ENCODE data around the gene DRC1.

Gene DRC1

DNA sequence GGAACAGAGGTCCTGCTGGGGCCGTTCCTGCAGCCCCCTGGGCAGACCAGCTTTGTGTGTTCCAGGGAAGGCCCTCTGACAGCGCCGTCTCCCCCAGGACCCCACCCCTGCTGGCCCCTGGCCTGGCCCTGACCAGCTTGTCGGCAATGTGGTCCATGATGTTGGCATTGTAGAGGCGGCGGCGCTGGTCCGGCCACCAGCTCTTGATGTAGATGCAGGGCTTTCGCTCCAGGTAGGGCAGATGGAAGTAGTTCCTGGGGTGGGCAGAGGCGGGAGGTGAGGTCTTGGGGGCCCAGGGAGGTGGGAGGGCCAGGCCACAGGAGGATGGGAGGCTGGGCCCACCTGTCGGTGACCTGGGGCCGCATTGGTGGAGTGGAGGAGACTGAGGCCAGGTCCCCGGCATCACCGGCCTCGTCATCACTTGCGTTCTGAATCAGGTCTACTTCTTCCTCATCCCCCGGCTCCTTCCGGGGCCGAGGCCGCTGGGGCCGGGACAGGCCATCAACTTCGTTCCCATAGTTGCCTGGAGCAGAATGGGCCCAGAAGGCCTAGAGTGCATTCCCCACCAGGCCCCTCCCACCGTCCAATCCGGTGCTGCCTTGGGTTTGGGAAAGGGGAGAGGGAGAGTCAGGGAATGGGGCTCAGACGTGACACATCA lies 77.5 kb downstream of the DRC1 start:
- no peak for DNase-seq

DNA sequence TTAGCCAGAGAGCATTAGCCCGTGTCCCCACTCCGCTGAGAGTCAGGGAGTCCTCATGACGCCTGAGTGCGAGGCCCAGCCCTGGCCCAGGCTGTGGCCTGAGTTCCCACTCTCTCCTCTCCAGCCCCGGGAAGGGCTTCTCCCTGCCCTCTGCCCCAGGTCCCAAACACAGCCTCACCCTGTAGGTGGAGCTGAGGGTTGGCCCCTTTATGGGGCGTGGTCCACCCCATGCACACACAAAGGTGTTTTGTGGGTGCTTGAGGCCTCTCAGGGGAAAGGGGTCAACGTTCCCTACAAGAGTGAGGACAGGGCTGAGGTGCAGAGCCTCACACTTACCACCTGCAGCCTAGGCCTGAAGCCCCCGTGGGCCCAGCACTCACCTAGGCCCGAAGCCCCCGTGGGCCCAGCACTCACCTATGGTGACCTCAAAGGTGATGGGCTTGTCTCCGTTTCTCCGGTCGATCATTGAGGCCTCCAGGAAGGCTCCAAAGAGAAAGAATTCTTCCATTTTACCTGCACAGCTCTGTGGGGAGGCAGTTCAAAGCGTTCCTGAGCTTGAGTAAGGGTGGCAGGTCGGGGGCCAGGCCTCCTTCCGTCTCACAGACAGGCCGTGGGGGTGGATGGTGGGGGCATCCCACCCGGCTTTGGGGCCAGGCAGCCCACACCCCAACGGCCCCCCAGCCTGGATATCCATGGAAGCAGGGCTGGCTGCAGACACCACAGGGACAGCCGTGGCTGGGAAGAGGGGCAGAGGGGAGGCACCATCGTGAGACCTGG lies 78.3 kb downstream of the DRC1 start:
- no peak for DNase-seq

DNA sequence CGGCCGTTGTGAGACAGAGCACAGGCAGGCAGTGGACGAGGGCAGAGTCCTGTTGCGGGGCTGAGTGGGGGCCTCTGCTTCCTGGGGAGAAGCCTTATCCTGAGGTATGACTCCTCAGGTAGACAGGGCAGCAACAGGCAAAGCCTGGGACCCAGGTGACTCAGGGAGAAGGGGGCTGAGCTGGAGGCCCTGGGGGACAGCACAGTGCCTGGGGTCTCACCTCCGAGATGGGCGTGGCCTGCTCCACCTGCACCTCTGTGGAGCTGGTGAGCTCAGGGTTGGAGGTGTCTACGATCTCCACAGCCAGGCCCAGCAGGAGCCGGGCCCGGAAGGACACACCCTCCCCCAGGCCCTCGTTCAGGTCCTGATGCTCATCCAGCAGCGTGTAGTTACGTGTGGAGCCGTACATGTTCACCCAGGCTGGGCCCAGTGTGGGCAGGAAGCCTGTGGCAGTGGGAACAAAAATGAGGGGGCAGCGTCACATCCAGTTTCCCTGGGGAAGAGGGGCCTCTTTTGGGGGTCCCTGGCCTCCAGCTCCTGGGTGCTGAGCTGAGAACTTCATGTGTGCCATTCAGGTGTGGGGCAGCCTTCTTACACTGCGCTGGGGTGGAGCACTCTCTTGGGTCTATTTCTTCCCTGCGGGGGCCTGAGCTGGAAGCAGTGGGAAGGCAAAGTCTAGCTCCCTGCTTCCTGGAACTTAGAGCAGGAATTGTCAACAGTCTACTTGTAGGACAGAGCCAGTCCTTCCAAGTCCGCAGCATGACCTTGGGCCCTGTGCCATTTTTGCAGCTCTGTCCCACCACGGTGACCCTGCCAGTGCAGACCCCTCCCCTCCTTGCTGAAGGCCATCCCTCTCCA lies 79.1 kb downstream of the DRC1 start:
- DNase-seq = no peak

GRCh38 chr2:26481706-26482105 lies 80.0 kb downstream of the DRC1 start:
- no peak for DNase-seq

DNA sequence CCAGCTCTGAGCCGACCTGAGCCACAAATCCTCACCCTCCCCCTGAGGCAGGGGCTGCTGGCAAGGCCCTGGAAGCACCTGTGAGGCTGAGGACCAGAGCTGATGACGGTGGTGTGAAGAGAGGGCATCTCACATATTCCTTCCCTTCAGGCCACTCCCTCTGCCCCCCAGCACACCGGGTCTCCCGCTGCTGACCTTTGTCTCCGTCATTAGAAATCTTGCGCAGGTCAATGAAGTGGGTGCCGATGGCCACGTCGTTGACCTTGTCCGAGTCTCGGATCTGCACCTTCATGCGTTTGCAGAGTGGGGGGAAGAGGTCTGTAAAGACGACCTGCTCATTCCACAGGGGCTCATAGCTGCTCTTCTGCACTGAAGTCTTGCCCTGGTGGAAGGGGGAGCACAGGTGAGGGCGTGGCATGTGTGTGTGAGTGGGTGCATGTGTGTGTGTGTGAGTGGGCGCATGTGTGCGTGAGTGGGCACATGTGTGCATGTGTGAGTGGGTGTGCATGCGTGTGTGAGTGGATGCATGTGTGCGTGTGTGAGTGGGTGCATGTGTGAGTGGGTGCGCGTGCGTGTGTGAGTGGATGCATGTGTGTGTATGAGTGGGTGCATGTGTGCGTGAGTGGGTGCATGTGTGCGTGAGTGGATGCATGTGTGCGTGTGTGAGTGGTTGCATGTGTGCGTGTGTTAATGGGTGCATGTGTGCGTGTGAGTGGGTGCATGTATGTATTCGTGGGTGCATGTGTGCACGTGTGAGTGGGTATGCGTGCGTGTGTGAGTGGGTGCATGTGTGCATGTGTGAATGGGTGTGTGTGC lies 80.7 kb downstream of the DRC1 start:
- no peak for DNase-seq

DNA sequence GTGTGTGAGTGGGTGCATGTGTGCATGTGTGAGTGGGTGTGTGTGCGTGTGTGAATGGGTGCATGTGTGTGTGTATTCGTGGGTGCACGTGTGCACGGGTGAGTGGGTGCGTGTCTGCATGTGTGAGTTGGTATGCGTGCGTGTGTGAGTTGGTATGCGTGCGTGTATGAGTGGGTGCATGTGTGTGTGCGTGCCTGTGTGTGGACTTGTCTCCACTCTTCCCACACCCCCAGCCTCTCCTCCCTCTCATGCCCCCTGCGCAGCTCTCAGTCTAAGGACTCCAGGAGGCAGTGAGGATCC lies 81.3 kb downstream of the DRC1 start:
- no peak for DNase-seq

DNA sequence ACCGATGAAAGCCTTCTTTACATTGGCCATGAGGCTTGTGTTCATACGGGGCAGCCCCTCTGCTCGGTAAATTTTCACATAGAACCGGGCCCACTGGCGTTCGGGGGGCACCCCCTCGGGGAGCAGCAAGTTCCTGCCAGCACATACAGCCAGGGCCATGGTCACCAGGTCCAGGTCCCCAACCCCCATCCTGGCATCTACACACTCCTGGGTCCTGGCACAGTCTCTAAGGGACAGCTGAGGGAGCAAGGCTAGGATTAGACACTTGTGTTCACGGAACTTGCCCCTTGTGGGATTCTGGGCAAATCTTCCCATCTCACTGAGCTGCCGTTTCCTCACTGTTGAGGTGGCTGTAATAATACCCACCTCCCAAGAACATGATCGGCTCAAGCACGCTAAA lies 81.8 kb downstream of the DRC1 start:
- DNase-seq = no peak

- DNase-seq = no peak
Observed at GRCh38 chr2:26483957-26484565, 82.3 kb downstream of the DRC1 start.

DNA sequence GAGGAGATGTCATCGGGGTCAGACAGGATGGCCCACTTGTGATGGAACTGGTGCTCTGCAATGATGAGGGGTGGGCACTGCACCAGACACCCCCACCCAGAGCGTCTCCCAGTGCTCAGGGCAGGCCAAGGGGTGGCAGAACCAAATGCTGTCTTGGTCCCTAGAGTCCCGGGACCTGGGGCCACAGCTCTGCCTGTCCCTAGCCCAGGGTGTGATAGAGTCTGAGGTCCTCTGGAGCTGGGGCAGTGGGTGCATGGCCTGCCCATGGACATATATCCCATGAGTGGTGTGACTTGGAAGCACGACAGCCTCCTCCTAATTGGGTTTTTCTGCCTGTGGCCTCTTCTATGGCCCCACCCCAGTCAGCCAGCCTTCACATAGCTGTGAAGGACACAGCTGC lies 82.9 kb downstream of the DRC1 start:
- no peak for DNase-seq

GRCh38 chr2:26485099-26485498 lies 83.4 kb downstream of the DRC1 start:
- DNase-seq = no peak

DNA sequence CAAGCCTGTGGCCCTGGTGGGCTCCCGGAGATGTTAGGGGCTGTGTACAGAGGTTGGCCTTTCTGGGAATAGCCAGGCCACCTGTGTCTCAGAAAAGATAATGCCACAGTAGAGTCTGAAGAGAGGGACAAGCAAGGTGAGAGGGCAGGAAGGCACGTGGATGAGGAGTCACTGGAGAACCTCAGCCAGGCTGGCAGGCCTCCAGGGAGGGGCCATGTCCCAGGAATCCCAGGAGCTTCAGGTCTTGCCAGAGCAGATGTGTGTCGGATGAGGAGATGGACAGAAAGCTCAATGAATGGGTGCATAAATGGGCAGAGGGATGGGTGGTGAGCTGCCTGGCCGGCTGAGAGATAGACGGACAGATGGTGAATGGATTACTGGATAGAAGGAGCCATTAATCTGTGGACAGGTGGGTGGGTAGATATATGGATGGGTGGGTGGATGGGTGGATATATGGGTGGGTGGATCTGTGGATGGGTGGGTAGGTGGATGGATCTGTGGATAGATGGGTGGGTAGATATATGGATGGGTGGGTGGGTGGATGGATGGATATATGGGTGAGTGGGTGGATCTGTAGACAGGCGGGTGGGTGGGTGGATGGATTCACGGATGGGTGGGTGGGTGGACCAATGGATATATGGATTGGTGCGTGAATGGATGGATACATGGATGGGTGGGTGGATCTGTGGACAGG lies 84.2 kb downstream of the DRC1 start:
- no peak for DNase-seq

DNA sequence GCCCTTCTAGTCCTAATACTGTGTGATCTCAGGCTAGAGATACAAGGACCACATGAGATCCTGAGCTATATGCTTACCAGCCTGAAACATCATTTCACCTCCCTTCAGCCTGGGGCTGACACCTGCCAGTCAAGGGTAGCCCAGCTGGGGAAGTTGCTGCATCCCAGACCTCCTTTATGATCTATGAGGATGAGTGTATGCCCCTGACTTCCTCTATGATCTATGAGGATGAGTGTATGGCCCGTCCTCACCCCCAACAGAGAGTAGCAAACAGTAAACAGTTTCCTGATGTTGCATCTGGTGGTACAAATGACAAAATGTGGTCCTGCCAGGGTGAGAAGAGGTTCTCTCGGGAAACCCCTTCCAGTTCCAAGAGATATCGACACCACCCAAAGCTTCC lies 85.1 kb downstream of the DRC1 start:
- no peak for DNase-seq

- DNase-seq = no peak
Observed at GRCh38 chr2:26487192-26487591, 85.5 kb downstream of the DRC1 start.

- DNase-seq = no peak
Observed at GRCh38 chr2:26488463-26489212, 86.9 kb downstream of the DRC1 start.

- DNase-seq = no peak
Observed at GRCh38 chr2:26489213-26489850, 87.6 kb downstream of the DRC1 start.

DNA sequence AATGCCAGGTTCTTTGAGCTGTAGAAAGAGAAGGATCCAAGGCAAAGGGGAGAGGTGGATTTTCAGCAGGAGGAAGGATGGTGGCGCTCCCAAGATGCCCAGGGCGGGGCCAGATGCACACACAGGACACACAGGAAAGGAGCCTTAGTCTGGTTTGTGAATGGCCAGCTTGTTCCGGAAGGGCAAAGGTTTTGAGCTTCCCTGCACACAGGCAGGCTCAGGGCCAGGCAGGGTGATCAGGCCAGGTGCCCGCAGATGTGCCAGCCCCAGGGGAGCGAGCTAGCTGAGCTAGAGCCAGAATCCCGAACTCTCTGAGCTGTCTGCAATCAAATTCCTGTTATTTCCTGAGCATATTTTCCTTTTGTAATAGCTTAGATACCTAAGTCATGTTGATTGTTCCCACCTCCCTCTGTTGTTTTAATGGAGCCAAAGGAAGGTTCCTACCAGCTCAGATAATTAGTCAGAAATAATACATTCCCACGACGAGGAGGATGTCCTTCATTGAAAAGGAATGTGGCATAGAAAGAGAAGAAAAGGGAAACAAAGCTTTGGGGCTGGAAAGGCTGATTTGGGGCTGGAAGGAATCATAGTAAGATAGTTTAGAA lies 89.9 kb downstream of the DRC1 start:
- DNase-seq = no peak

GRCh38 chr2:26492749-26493515 lies 91.2 kb downstream of the DRC1 start:
- no peak for DNase-seq

GRCh38 chr2:26493566-26493965 lies 91.8 kb downstream of the DRC1 start:
- DNase-seq = no peak

GRCh38 chr2:26494199-26494598 lies 92.5 kb downstream of the DRC1 start:
- no peak for DNase-seq

Data from T-helper 9 cell (primary cell).